ENCODE data around the gene DGKH. TPM values are rescaled to one million over a fixed set of nuclear protein-coding genes. Genes with fewer than 3 reads are reported as not detected.

Gene DGKH
- total and polyA plus RNA-seq, 9 donors, result 2.1 to 14.1 (median 9.3) TPM

GRCh38 chr13:42102961-42103865 is 54.8 kb downstream of the DGKH start:
- H3K4me3 ChIP-seq, result no peak overlapping the region
- H3K4me1 ChIP-seq (ENCODE audit: insufficient read depth), result peaks cover 2% of the 10 kb centered on the region
- TF ChIP-seq EP300 (IDR thresholded peaks at IDR 0.05), result no peak
- TF ChIP-seq POLR2A (IDR thresholded peaks at IDR 0.05), result no peak
- no peak for TF ChIP-seq CTCF (IDR thresholded peaks at IDR 0.05)
- DNase-seq, result no peak
- no peaks in the 10 kb centered on the region for H3K36me3 ChIP-seq
- intact Hi-C loops (cut with DNase I), result loop anchor here in 1 of 4 donors (10.0 kb wide), 1 partner anchor 198 kb away; no protein-coding TSS in a partner anchor
- H3K27ac ChIP-seq, result no peak overlapping the region
- 87 to 96% (median 91%) methylated on average over 5 of the region's 5 CpGs for WGBS, 3 donors
- H3K27me3 ChIP-seq, result no peaks in the 10 kb centered on the region
- no peaks in the 10 kb centered on the region for H3K9me3 ChIP-seq

- TF ChIP-seq POLR2A (IDR thresholded peaks at IDR 0.05), result no peak
- TF ChIP-seq EP300 (IDR thresholded peaks at IDR 0.05), result no peak
- TF ChIP-seq CTCF (IDR thresholded peaks at IDR 0.05), result no peak
- Histone ChIP-seq H3K27ac (no peak overlapping the region), H3K27me3 (no peaks in the 10 kb centered on the region), H3K36me3 (no peaks in the 10 kb centered on the region), H3K9me3 (no peaks in the 10 kb centered on the region), H3K4me3 (no peak overlapping the region), H3K4me1 (ENCODE audit: insufficient read depth) (peaks cover 2% of the 10 kb centered on the region)
- WGBS, 3 donors, result 93 to 97% (median 97%) methylated on average over 4 of the region's 4 CpGs
- DNase-seq, result no peak
- intact Hi-C loops (cut with DNase I), result loop anchor here in 3 of 4 donors (5.0 to 10.0 kb wide), 2 partner anchors 202 to 440 kb away; no protein-coding TSS in a partner anchor
Observed at GRCh38 chr13:42106998-42107397, 58.5 kb downstream of the DGKH start.

- Histone ChIP-seq H3K4me3 (no peak overlapping the region), H3K4me1 (ENCODE audit: insufficient read depth) (no peaks in the 10 kb centered on the region), H3K27ac (no peak overlapping the region), H3K9me3 (no peaks in the 10 kb centered on the region), H3K36me3 (no peaks in the 10 kb centered on the region), H3K27me3 (no peaks in the 10 kb centered on the region)
- intact Hi-C loops (cut with DNase I), result loop anchor here in 3 of 4 donors (5.0 to 10.0 kb wide), 2 partner anchors 203 to 440 kb away; no protein-coding TSS in a partner anchor
- DNase-seq, result no peak
- 89 to 92% (median 92%) methylated on average over 5 of the region's 5 CpGs for WGBS, 3 donors
- no peak for TF ChIP-seq POLR2A (IDR thresholded peaks at IDR 0.05)
- TF ChIP-seq CTCF (IDR thresholded peaks at IDR 0.05), result no peak
- no peak for TF ChIP-seq EP300 (IDR thresholded peaks at IDR 0.05)
Observed at GRCh38 chr13:42107421-42107820, 59.0 kb downstream of the DGKH start.

- intact Hi-C loops (cut with DNase I), result loop anchor here in 3 of 4 donors (5.0 to 10.0 kb wide), 2 partner anchors 203 to 441 kb away; no protein-coding TSS in a partner anchor
- Histone ChIP-seq H3K4me1 (ENCODE audit: insufficient read depth) (no peaks in the 10 kb centered on the region), H3K36me3 (no peaks in the 10 kb centered on the region), H3K9me3 (no peaks in the 10 kb centered on the region), H3K4me3 (no peak overlapping the region), H3K27ac (no peak overlapping the region), H3K27me3 (no peaks in the 10 kb centered on the region)
- no peak for DNase-seq
- no peak for TF ChIP-seq EP300 (IDR thresholded peaks at IDR 0.05)
- TF ChIP-seq CTCF (IDR thresholded peaks at IDR 0.05), result no peak
- no peak for TF ChIP-seq POLR2A (IDR thresholded peaks at IDR 0.05)
- WGBS, 3 donors, result 94 to 95% (median 95%) methylated on average over 4 of the region's 4 CpGs
Observed at GRCh38 chr13:42108217-42108616, 59.8 kb downstream of the DGKH start.

Data from ovary (tissue), 9 donors.